ENCODE measurements around the gene NELL2. TPM values are rescaled to one million over a fixed set of nuclear protein-coding genes. Genes with fewer than 3 reads are reported as not detected.

The NELL2 gene
- total RNA-seq (100 to 1,000 TPM in 1 of 5 donors, 10 to 100 TPM in 1, 1 to 10 TPM in 3; 1.9 to 133 (median 3.5) TPM), polyA plus RNA-seq (1 to 10 TPM in 2 of 3 donors, under 1 TPM in 1; 0.50 to 3.4 (median 2.6) TPM)
- long read RNA-seq, donor 1, partial matches to known transcripts: 20 of 23 reads
- long read RNA-seq, donor 1, other reads (novel, unspliced or antisense): 0 of 23 reads
- long read RNA-seq, donor 2, partial matches to known transcripts: 40 of 45 reads
- long read RNA-seq, donor 2, other reads (novel, unspliced or antisense): 0 of 45 reads
- long read RNA-seq, donor 3, partial matches to known transcripts: 0 of 2 reads
- long read RNA-seq, donor 3, other reads (novel, unspliced or antisense): 0 of 2 reads
- long read RNA-seq, donor 4, partial matches to known transcripts: 0 of 1 reads
- long read RNA-seq, donor 4, other reads (novel, unspliced or antisense): 0 of 1 reads
- long read RNA-seq, donor 5, partial matches to known transcripts: 0 of 3 reads
- long read RNA-seq, donor 5, other reads (novel, unspliced or antisense): 0 of 3 reads
- long read RNA-seq, donor 6, partial matches to known transcripts: 32 of 38 reads
- long read RNA-seq, donor 6, other reads (novel, unspliced or antisense): 0 of 38 reads
- long read RNA-seq, donor 7, partial matches to known transcripts: 0 of 2 reads
- long read RNA-seq, donor 7, other reads (novel, unspliced or antisense): 0 of 2 reads
- long read RNA-seq, donor 8, partial matches to known transcripts: 0 of 7 reads
- long read RNA-seq, donor 8, other reads (novel, unspliced or antisense): 0 of 7 reads
- long read RNA-seq, donor 9, partial matches to known transcripts: 0 of 3 reads
- long read RNA-seq, donor 9, other reads (novel, unspliced or antisense): 0 of 3 reads
- long read RNA-seq, donor 10, partial matches to known transcripts: 0 of 7 reads
- long read RNA-seq, donor 10, other reads (novel, unspliced or antisense): 0 of 7 reads

- 0 to 1% (median 1%) methylated on average over 40 to 53 of the region's 53 CpGs for WGBS, 5 donors
- no peak for TF ChIP-seq CTCF (IDR thresholded peaks at IDR 0.05)
- TF ChIP-seq EP300 (IDR thresholded peaks at IDR 0.05): no peak
- no peak for TF ChIP-seq POLR2AphosphoS5 (IDR thresholded peaks at IDR 0.05)
- no peak for TF ChIP-seq POLR2A (IDR thresholded peaks at IDR 0.05)
- H3K27ac ChIP-seq: peak within 1 kb of the TSS in 1 of 5 donors; percentile 1
- H3K9me3 ChIP-seq: peaks cover 0 to 6% (median 5%) of the 10 kb centered on the region in 4 donors
- no peaks in the 10 kb centered on the region for H3K36me3 ChIP-seq
- peak in 1 of 2 donors; percentile 81 for DNase-seq
- intact Hi-C loops (cut with DNase I; ENCODE audit: low total_unique reads): no loop called here
- H3K4me1 ChIP-seq: peaks cover 9 to 27% (median 24%) of the 10 kb centered on the region in 4 donors
- peak within 1 kb of the TSS; percentile 52 to 81 (median 64) for H3K4me3 ChIP-seq
- H3K27me3 ChIP-seq: peaks cover 4 to 59% (median 39%) of the 10 kb centered on the region in 3 donors
Observed at GRCh38 chr12:44875954-44876543, at the start of gene NELL2. Gene NELL2, minus strand, starts transcription at chr12:44876315. Its CDS starts 446 bp downstream, at chr12:44875869.

DNA sequence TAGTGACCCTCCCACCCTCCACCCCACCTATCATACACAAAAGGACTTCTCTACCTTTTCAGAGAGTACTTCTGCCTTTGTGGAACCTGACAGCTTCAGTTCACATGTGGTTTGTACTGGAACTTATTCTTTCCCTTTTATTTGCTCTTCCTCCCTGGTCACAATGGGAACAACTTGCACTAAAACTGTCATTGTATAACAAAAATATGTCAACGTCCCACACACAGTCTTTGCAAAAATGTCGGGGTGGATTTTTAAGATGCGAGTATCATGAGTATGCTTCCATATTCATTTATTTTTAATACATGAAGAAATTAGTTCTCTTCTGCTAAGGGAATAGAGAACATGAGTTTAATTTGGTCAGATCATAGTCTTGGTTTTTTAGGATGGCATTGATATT lies 45.6 kb upstream of the NELL2 start:
- Histone ChIP-seq H3K4me1 (no peaks in the 10 kb centered on the region), H3K27ac (no peak overlapping the region), H3K36me3 (no peaks in the 10 kb centered on the region), H3K4me3 (no peak overlapping the region), H3K9me3 (no peaks in the 10 kb centered on the region), H3K27me3 (no peaks in the 10 kb centered on the region)
- intact Hi-C loops (cut with DNase I; ENCODE audit: low total_unique reads): loop anchor here (10.0 kb wide), 1 partner anchor 907 kb away; no protein-coding TSS in a partner anchor
- no peak for DNase-seq
- TF ChIP-seq POLR2A (IDR thresholded peaks at IDR 0.05) (no peak), EP300 (IDR thresholded peaks at IDR 0.05) (no peak), POLR2AphosphoS5 (IDR thresholded peaks at IDR 0.05) (no peak), CTCF (IDR thresholded peaks at IDR 0.05) (no peak)
- 70 to 81% (median 73%) methylated on average over 3 of the region's 3 CpGs for WGBS, 5 donors

GRCh38 chr12:44917141-44917540 lies 41.0 kb upstream of the NELL2 start:
- intact Hi-C loops (cut with DNase I; ENCODE audit: low total_unique reads): no loop called here
- 44 to 62% (median 54%) methylated on average over 1 of the region's 1 CpG for WGBS, 5 donors
- no peaks in the 10 kb centered on the region for H3K27me3 ChIP-seq
- no peak overlapping the region for H3K27ac ChIP-seq
- no peaks in the 10 kb centered on the region for H3K36me3 ChIP-seq
- H3K4me1 ChIP-seq: no peaks in the 10 kb centered on the region
- DNase-seq: no peak
- TF ChIP-seq POLR2AphosphoS5 (IDR thresholded peaks at IDR 0.05) (no peak), POLR2A (IDR thresholded peaks at IDR 0.05) (no peak), CTCF (IDR thresholded peaks at IDR 0.05) (no peak), EP300 (IDR thresholded peaks at IDR 0.05) (no peak)
- H3K4me3 ChIP-seq: no peak overlapping the region
- no peaks in the 10 kb centered on the region for H3K9me3 ChIP-seq

DNA sequence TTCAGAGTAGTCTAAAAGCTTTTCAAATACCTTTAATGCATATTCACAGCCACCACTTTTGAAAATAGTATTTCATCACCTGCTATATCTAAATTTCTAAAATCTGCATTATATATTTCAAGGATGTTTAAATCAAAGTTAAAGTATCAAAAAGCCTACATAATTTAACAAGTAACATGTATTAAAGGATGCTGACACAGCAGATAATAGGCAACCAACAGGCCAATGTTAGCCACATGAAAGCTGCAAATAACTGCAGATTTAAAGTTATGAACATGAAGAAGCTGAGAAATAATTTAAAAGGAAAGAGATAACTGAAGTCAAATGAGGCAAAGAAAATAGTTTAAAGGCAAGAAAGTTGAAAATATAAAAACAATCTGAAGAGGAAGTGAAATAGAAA lies 39.8 kb upstream of the NELL2 start:
- no peak overlapping the region for H3K4me3 ChIP-seq
- no peaks in the 10 kb centered on the region for H3K27me3 ChIP-seq
- no peak for DNase-seq
- no peak overlapping the region for H3K27ac ChIP-seq
- H3K9me3 ChIP-seq: no peaks in the 10 kb centered on the region
- no peak for TF ChIP-seq CTCF (IDR thresholded peaks at IDR 0.05)
- TF ChIP-seq EP300 (IDR thresholded peaks at IDR 0.05): no peak
- TF ChIP-seq POLR2AphosphoS5 (IDR thresholded peaks at IDR 0.05): no peak
- TF ChIP-seq POLR2A (IDR thresholded peaks at IDR 0.05): no peak
- H3K4me1 ChIP-seq: no peaks in the 10 kb centered on the region
- H3K36me3 ChIP-seq: no peaks in the 10 kb centered on the region
- intact Hi-C loops (cut with DNase I; ENCODE audit: low total_unique reads): no loop called here

All from stomach (tissue), 19 donors.